Inferior parietal cortex (tissue), 1 donor: ENCODE measurements around the gene SYTL5.

ENCODE experiments used
- DNase-seq: peaks from one replicate; pipeline ENCODE4 v3.0.0-alpha.2; 2016; ENCODE audit errors: extremely low spot score

Gene SYTL5

GRCh38 chrX:38138900-38139299, 132.5 kb downstream of the SYTL5 start:
- DNase-seq, result no peak

- no peak for DNase-seq
Measured at GRCh38 chrX:38142610-38143009, 136.3 kb downstream of the SYTL5 start.

- no peak for DNase-seq
Measured at GRCh38 chrX:38149016-38149415, 142.7 kb downstream of the SYTL5 start.

GRCh38 chrX:38150993-38151392, 144.6 kb downstream of the SYTL5 start:
- no peak for DNase-seq

GRCh38 chrX:38151441-38151840, 145.1 kb downstream of the SYTL5 start:
- no peak for DNase-seq

GRCh38 chrX:38154340-38154739, 148.0 kb downstream of the SYTL5 start:
- DNase-seq, result no peak

- no peak for DNase-seq
Measured at GRCh38 chrX:38154818-38155217, 148.5 kb downstream of the SYTL5 start.

- no peak for DNase-seq
Measured at GRCh38 chrX:38156838-38157237, 150.5 kb downstream of the SYTL5 start.

- DNase-seq, result no peak
Measured at GRCh38 chrX:38163193-38163592, 156.8 kb downstream of the SYTL5 start.

GRCh38 chrX:38165023-38165422, 158.7 kb downstream of the SYTL5 start:
- no peak for DNase-seq

GRCh38 chrX:38166478-38167083, 160.2 kb downstream of the SYTL5 start:
- DNase-seq, result peak; percentile 32

GRCh38 chrX:38170556-38170955, 164.2 kb downstream of the SYTL5 start:
- no peak for DNase-seq

GRCh38 chrX:38172596-38172995, 166.2 kb downstream of the SYTL5 start:
- no peak for DNase-seq

GRCh38 chrX:38175139-38175538, 168.8 kb downstream of the SYTL5 start:
- no peak for DNase-seq

- DNase-seq, result no peak
Measured at GRCh38 chrX:38178396-38178795, 172.0 kb downstream of the SYTL5 start.
